SU-DHL-6 (cell line): ENCODE data around the gene MYH13.

Experiments used
- H2AFZ ChIP-seq: fragments of 200-600 bp; sonication (generic); 2 replicates; pipeline ENCODE4 v1.6.1; 2014; ENCODE audit warnings: low read depth, mild to moderate bottlenecking, moderate library complexity, mixed read lengths, antibody characterized with exemption, low read length; ENCODE audit not compliant: severe bottlenecking
- H3F3A ChIP-seq: fragments of 200-600 bp; shearing (Covaris generic); 2 replicates; pipeline ENCODE4 v1.6.0; 2016; ENCODE audit warnings: antibody characterized with exemption, mild to moderate bottlenecking; ENCODE audit not compliant: insufficient read depth
- H3K27ac ChIP-seq: fragments of 200-600 bp; sonication (generic); 2 replicates; pipeline ENCODE4 v1.5.1; 2016; ENCODE audit warnings: low read depth, mild to moderate bottlenecking, low read length, moderate library complexity, mixed read lengths
- H3K27me3 ChIP-seq: fragments of 200-600 bp; sonication (generic), shearing (Covaris generic); 2 replicates; pipeline ENCODE4 v1.6.0; 2014; ENCODE audit warnings: mild to moderate bottlenecking, low read length
- H3K36me3 ChIP-seq: fragments of 200-600 bp; sonication (generic); 2 replicates; pipeline ENCODE4 v1.6.1; 2014; ENCODE audit warnings: mild to moderate bottlenecking, low read length, mixed read lengths
- H3K4me2 ChIP-seq: fragments of 300-600, 200-600 bp; shearing (Covaris generic), sonication (generic); 2 replicates; pipeline ENCODE4 v1.6.0; 2014; ENCODE audit warnings: low read length, low read depth, mild to moderate bottlenecking; ENCODE audit not compliant: poor library complexity, severe bottlenecking
- H3K4me3 ChIP-seq: fragments of 200-600 bp; sonication (generic); 2 replicates; pipeline ENCODE4 v1.5.1; 2014; ENCODE audit warnings: antibody characterized with exemption, low read length, mild to moderate bottlenecking, mixed read lengths; ENCODE audit not compliant: insufficient read depth, poor library complexity, severe bottlenecking
- H3K79me2 ChIP-seq: fragments of 200-600 bp; sonication (generic); 2 replicates; pipeline ENCODE4 v1.6.1; 2014; ENCODE audit warnings: mild to moderate bottlenecking, low read length, moderate library complexity; ENCODE audit not compliant: insufficient read depth
- H3K9ac ChIP-seq: fragments of 200-600 bp; sonication (generic); 2 replicates; pipeline ENCODE4 v1.7.0; 2014; ENCODE audit warnings: mild to moderate bottlenecking, low read length
- H3K9me2 ChIP-seq: fragments of 200-600 bp; sonication (generic); replicated peaks from 2 replicates; pipeline ENCODE4 v1.6.1; 2014; ENCODE audit warnings: low read length; ENCODE audit not compliant: insufficient read depth
- H3K9me3 ChIP-seq: fragments of 200-600 bp; sonication (generic); 2 replicates; pipeline ENCODE4 v1.6.1; 2014; ENCODE audit warnings: low read length, mixed read lengths; ENCODE audit not compliant: insufficient read depth
- H4K20me1 ChIP-seq: fragments of 200-600 bp; sonication (generic); 2 replicates; pipeline ENCODE4 v1.6.1; 2014; ENCODE audit warnings: low read depth, mild to moderate bottlenecking, antibody characterized with exemption, low read length, moderate library complexity, mixed read lengths
- CTCF ChIP-seq: fragments of 200-600 bp; sonication (generic); IDR thresholded peaks from one replicate; pipeline ENCODE4 v1.5.1; 2017; ENCODE audit warnings: antibody characterized with exemption, mild to moderate bottlenecking, low read length, moderate library complexity; ENCODE audit not compliant: insufficient read depth, poor library complexity, severe bottlenecking
- EZH2phosphoT487 ChIP-seq: fragments of 200-600 bp; sonication (generic), shearing (Covaris generic); conservative IDR thresholded peaks from 2 replicates; pipeline ENCODE4 v1.6.1; 2018; ENCODE audit warnings: mild to moderate bottlenecking, antibody characterized with exemption, low read length, moderate library complexity, mixed read lengths

The MYH13 gene

GRCh38 chr17:10392880-10393279 lies 20.1 kb upstream of the MYH13 start:
- Histone ChIP-seq H3K9ac (no peak overlapping the region), H3K36me3 (no peaks in the 10 kb centered on the region), H3K9me3 (no peaks in the 10 kb centered on the region), H4K20me1 (no peaks in the 10 kb centered on the region), H2AFZ (no peak overlapping the region), H3K79me2 (no peaks in the 10 kb centered on the region), H3F3A (no peaks in the 10 kb centered on the region), H3K27me3 (no peaks in the 10 kb centered on the region), H3K4me2 (no peak overlapping the region), H3K27ac (no peak overlapping the region), H3K9me2 (no peaks in the 10 kb centered on the region), H3K4me3 (no peak overlapping the region)
- TF ChIP-seq CTCF (no peak), EZH2phosphoT487 (no peak)

GRCh38 chr17:10385871-10386270 lies 13.1 kb upstream of the MYH13 start:
- no peaks in the 10 kb centered on the region for H3K36me3 ChIP-seq
- TF ChIP-seq EZH2phosphoT487, result no peak
- no peak for TF ChIP-seq CTCF

DNA sequence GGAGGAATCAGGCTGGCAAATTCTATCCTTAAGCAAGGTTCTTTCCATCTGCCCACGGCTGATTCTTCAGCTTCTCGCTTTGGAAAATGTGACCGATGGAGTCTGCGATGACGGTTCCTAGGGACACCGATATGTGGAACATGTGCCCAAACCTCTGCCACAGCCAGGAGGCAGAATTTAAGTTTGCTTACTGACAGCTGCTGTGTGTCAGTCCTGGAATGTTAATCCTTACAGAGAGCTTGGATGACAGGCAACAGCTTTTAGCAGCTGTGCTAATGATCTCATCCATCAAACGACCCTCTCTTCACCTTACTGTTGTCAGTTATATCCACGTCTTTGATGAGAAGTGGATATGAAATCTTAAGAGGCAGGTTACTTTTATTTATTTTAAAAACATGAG lies 11.4 kb upstream of the MYH13 start:
- H3K27me3 ChIP-seq, result no peaks in the 10 kb centered on the region
- no peaks in the 10 kb centered on the region for H3K9me3 ChIP-seq
- no peak overlapping the region for H2AFZ ChIP-seq
- no peak overlapping the region for H3K9ac ChIP-seq
- H4K20me1 ChIP-seq, result no peaks in the 10 kb centered on the region
- H3K4me2 ChIP-seq, result no peak overlapping the region
- TF ChIP-seq CTCF (no peak), EZH2phosphoT487 (no peak)
- H3K27ac ChIP-seq, result no peak overlapping the region
- H3K79me2 ChIP-seq, result no peaks in the 10 kb centered on the region
- H3F3A ChIP-seq, result no peaks in the 10 kb centered on the region
- no peaks in the 10 kb centered on the region for H3K36me3 ChIP-seq
- no peaks in the 10 kb centered on the region for H3K9me2 ChIP-seq
- no peak overlapping the region for H3K4me3 ChIP-seq

More at GRCh38 chr17:10385871-10386270, 13.1 kb upstream of the MYH13 start:
- Histone ChIP-seq H2AFZ (no peak overlapping the region), H3K27ac (no peak overlapping the region), H3K9me3 (no peaks in the 10 kb centered on the region), H3K79me2 (no peaks in the 10 kb centered on the region), H3F3A (no peaks in the 10 kb centered on the region), H3K27me3 (no peaks in the 10 kb centered on the region), H3K4me2 (no peak overlapping the region), H3K9me2 (no peaks in the 10 kb centered on the region), H4K20me1 (no peaks in the 10 kb centered on the region), H3K4me3 (no peak overlapping the region), H3K9ac (no peak overlapping the region)
